HUDEP-2 (cell line): ENCODE results near the gene HAUS7.
A peak's percentile ranks its signal among the peaks of the same experiment; 100 is the strongest.

Experiments
- DNase-seq, 76 experiments: peaks; one replicate each; lab custom pipeline; 2025; ENCODE audit not compliant: unreplicated experiment in 76 of 76; lab: John Stamatoyannopoulos, UW

Gene HAUS7

DNA sequence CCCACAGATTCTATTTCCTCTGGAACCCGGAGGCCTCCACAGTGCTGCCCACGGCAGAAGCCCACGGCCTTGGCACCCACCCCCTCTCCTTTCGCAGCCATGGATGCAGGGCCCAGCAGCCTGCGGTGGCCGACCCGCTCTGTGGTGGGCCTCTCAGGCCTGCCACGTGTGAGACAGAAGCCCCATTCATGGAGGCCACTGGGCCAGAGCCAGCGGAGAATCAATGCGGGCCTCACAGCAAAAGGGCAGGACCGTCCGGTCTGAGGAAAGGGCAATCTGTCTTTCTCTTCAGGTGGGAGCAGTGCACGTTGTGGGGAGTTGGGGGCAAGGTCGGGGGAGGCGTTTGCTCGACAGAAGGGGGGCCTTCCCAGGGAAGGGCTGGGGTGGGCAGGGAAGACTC lies 8.4 kb upstream of the HAUS7 start:
- no peak for DNase-seq

DNA sequence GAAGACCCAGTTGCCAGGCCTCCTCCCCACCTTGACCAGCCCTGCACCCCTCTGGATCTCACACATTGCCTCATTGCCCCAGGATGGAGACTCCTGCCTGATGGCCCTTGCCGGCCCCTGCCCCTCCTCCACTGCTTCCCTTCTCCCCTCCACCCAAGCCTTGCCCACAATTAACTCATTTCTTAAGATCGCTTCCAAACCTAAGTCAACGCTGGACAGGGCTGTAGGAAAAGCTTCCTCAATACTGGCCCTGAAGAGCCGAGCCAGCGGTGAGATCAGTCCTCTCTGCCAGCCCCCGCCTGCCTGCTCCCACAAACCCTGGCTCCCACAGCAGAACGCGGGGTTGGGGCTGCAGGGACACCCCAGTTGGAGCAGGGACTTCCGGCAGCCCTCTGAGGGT lies 7.5 kb upstream of the HAUS7 start:
- no peak for DNase-seq

DNA sequence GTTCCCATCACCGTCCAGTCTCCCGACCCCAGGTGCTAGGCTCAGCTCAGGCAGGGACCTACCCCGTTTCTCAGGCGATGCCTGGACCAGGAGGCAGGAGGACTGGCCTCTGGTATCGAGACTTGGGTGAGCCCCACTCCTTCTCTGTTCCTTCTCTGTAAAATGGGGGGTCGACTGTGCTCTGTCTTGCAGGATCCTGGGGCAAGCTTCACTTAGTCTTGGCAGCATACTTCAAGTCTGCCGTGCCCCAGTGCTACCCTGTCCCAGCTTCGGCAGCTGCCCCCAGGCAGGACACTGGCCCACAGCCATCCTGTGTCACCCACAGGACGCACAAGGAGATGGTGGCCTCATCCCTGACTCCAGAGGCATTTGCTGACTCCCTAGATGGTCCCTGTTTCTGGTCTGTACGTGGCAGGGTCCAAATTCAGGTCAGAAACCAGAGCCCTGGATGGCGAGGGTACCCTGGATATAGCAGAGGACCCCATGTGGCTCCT lies 7.0 kb upstream of the HAUS7 start:
- DNase-seq = no peak

DNA sequence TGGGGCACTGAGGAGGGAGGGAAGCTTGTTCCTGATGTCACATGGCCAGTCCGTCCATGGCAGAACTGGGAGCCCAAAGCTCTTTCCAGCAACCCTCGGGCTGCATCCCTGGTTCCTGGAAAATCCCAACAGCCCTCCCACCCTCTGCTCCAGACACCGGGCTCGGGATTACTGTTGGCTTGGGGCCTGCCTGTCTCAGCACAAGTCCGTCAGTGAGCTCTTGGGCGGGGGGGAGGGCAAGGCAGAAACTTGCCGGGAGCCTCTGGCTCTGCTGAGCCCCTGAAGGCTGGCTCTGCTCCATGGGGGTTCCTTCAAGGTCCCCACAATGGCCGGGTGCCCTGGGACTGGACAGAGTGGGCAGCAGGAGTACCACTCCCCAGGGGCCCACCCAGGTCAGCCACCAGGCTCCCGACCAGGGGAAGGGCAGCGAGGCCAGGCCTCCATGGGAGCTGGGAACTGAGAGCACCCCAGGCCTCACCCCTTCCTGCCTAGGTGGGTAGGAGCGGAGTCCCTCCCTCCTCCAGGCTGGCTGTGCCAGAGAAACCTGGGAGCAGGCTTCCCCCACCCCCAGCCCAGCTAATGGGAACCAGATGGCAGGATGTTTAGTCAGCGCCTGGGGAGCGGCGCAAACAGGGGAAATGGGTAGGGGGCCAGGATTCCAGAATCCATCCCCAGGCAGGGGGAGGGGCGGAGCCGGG lies 6.4 kb upstream of the HAUS7 start:
- DNase-seq = no peak

DNA sequence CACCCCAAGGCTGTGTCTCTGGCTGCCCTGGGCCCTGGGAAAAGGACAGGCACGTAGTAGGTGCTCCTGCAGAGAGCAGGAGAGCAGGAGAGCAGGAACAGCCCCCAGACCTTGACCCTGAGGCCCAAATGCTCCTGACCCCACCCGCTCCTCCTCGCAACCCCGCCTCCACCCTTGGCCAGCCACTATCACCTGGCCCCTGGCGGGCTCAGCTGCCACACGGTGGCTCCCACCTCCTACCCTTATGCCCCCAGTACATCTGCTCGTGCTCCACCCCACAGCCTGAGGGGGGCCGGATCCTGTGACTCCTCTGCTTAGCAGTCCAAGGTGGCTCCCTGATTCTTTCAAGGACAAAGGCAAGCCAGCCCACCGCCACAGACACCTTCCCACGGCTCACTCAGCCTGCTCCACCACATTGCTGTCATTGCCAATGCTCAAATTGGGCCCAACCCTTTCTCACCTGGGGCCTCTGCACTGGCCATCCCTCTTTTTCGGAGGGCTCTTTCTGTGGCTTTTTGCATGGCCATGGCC lies 5.4 kb upstream of the HAUS7 start:
- DNase-seq = no peak

DNA sequence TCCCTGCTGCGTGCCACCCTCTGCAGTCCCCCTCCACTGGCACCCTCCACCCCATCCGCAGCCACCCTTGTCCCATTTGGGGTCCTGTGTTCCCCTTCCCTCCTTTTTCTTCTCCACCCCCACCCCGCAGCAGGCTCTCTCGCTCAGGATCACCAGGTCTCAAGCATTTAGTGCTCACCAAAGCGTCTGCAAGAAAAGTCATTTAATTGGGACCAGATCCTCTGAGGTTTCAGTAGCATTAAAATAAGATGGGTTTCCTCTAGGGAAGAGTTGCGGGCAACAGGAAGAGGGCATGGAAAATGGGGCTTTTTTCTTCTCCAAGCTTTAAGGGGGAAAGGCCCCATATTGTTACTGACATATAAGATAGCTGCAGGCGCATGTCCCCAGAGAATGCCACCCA lies 4.9 kb upstream of the HAUS7 start:
- DNase-seq = no peak

DNA sequence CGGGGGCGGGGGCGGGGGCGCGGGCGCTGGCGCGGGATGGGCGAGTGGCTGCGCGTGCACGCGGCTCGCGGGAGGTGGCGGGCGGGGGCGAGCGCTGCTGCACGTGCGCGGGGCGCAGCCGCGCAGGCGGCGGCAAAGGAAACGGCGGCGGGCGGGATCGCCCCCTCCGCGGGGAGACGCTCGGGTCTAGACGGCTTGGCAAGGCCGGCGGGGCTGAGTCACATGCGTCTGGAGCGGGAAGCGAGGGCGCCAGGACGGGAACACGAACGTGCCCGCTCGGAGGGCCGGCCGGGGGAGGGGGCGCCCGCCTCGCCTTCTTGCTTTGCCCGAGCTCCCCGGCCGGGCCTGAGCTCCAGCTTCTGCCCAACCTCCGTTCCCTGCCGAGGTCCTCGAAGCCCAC lies 4.3 kb upstream of the HAUS7 start:
- no peak for DNase-seq

DNA sequence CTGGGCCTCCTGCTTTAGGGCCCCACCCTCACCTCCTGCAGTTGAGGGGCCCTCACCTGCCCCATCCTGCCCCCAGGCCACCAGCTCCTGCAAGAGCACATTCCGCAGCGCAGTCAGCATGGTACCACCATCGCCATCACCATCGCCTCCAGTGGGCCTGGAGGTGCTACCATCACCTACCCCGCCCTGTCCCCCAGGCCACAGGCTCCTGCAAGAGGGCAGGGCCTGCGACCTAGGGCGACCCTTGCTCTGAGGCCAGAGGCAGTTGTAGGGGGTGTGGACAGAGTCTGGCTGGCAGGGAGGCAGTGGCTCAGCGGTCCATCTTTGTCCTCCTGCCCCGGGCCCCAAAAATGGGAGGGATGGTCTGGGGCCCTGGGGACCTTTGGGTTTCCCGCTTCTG lies 3.9 kb upstream of the HAUS7 start:
- DNase-seq = no peak

DNA sequence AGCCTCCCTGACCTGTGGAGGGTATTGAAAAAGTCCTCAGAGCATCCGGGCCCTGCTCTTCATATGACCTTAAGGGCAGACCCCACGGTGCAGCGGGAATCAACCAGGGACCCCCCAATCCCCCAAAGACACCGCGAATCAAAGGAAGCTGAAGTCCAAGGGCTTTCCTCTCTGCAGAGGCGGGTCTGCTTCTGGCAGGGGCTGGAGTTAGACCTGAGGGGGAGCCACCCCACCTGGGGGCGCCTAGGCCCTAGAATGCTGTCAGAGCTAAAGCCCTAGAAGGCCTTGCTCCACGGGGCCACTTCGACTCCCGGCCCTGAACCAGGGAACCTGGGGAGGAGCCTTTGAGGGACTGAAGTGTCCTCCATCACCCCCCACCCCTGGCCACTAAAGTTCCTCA lies 2.8 kb upstream of the HAUS7 start:
- no peak for DNase-seq

DNA sequence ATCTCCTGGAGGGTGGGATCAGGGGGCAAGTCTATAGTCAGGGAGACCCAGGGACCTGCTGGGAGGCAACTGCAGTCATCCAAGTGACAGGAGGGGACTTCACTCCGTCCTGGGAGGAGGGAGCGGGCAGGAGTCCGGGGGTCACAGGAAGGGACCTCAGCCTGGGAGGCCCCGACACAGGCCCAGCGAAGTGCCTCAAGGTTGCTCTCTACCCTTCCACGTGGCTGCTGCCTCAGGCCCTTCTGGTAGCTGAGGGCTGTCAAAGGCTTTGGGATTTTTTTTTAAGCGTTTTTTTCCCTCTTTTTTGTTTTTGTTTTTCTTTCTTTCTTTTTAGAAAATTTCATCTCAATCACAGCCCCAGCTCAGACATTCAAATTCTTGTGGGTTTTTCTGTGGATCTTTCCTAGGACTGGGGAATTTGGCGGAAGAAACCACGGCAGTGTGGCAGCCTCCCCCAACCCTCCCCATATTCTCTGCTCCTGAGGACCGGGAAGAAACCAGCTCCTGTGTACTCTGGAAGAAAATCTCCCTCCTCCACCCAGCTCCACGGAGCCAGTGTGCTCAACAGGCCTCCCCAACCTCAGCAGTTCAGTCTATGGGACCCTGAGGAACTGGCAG lies 1.4 kb upstream of the HAUS7 start:
- no peak for DNase-seq

DNA sequence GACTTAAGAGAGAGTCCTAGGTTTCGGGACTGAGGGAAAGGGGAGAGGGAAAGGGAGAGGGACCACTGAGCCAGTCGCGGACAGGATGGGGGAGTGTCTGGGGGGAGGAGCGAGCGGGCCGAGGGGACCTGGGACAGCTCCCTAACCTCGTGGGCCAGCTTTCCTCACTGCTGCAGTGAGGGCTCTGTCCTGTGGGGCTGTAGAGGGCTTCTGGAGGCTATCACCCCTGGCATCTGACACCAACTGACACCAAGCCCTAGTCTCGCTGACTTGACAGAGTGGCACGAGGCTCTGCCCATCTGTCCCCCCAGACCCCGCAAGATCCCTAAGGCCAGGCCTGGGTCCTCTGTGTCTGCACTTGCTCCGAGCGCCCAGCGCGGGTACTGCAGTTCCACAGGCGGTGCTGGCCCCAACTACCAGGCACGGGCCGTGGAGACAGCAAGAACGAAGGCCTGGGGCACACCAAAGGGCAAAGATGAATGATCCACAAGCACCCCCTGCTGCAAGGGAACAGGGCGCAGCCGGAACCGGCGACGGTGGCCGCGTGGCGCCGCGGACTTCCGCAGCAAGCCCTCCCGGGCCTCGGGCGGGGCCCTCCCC lies 465 bp downstream of the HAUS7 start:
- peak in 40 of 76 experiments; percentile 1 to 51 (median 20) for DNase-seq

DNA sequence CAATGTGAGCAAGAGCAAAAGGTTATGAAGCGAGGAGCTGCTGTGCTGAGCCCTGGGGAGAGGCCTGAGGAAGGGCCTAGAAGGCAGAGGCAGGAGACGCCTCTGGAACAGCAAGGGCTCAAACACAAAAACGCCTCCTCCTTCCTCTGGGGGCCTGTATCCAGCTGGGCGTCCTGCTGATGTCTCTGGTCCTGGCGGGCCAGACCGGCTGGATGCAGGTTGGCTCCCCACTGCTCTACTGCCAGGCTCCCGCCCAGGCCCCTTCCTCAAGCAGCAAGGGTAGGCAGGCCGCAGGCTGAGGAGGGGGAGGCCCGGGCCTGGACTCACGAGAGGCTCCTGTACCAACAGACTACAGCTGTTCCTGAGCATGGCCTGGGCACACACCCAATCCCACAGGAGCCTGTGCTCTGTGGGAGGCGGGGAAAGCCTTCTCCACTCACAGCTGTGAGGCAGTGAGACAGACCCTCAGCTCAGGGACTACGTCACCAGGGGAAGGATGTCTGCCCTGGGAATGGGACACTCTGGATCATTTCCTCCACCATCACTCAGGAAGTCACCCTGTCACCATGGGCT lies 2.3 kb downstream of the HAUS7 start:
- DNase-seq = no peak

DNA sequence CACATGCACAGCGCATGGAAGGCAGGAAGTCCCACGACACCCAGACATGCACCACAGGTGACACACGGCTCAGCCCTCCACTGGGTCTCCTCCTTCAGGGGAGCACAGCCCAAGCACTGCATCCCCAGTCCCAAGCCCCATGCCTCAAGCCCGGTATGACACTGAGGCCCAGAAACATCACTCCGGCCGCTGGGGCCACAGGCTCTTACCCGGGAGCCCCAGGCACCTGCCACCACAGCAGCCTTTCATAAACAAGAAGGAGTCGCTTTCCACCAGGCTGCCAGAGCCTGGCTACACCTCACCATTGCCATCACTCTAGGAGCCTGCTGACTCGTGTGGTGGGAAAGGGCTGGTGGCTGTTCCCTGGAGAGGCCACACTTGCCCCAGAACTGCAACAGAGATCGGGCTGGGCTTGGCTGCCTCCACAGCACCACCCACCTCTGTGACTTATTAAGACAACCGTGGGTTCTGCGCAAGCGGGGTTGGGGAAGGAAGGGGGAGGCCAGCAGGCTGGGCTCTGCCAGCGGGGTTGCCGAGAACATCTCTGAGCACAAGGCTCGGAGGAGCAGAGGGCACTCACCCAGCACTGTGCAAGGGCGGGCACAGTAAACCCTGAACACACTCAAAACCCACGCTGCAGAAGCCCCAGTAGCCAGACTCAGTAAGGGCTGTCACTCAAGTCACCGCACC lies 4.5 kb downstream of the HAUS7 start:
- no peak for DNase-seq

DNA sequence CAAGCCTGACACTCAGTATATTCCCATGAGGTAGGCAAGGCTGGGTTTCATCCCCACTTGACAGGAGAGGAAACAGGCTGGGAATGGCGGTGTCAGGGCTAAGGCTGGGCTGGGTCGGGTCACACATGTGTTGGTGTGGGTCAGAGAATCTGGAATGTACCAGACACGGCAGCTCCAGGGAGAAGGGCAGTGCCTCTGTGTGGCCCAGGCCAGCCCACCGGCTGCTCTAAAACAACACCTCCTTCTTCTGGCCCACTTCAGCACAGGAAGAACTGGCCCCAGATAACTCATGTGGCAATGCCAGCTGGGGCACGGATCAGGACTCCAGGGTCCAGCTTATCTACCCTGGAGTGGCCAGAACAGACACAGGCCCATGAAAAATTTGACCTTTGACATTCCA lies 6.3 kb downstream of the HAUS7 start:
- no peak for DNase-seq

DNA sequence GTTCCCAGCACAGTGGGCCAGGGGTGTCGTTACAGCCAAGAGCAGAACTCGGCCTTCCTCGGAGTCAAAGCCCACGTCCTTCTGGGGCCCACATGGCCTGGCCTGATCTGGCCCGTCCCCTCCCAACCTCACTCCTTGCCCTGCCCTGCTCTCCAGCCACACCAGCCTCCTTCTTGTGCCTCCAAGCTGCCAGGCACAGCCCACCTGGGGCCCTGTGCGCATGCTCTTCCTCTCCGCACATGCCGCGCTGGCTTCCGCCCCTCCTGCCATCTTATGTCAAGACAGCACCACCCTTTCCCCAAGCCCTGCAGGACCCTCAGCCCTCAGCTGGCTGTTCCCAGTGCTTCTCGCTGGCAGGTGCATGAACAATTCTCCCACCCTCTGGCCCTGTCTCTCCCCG lies 6.8 kb downstream of the HAUS7 start:
- DNase-seq = no peak

DNA sequence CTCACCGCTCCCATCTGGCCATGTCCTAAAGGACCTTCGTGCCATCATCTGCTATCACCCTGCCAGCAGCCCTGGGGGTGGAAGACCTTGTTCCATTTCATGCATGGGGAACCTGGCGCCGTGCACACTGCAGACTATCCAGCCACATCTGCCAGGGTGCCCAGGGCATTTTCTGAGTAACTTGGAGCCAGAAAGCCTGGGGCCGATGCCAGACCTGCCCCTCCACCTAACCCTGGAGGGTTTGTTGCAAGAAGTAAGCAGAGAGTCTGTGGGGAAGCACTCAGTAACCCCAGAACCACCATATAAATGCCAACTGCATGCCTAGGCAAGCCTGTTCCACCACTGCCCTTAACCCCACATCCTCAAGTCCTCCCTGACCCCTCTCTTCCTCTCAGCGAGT lies 7.3 kb downstream of the HAUS7 start:
- no peak for DNase-seq

DNA sequence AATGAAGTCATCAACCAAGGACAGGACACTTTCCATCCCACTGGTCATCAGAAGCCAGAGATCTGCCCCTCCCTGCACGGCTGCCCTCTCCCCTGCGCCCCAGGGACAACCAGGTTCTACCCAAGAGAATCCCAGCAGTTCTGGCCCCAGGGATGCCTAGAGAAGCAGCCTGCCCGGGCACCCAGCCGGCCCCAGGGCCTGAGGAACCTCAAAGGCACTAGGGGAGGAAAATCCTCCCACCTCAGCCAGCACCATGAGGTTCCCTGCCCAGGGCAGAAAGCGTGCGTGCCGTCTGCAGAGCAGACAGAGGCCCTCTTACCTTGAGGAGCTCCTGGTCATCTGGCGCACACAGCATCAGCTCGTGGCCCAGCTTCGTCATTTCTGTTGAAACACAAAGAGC lies 8.1 kb downstream of the HAUS7 start:
- no peak for DNase-seq

DNA sequence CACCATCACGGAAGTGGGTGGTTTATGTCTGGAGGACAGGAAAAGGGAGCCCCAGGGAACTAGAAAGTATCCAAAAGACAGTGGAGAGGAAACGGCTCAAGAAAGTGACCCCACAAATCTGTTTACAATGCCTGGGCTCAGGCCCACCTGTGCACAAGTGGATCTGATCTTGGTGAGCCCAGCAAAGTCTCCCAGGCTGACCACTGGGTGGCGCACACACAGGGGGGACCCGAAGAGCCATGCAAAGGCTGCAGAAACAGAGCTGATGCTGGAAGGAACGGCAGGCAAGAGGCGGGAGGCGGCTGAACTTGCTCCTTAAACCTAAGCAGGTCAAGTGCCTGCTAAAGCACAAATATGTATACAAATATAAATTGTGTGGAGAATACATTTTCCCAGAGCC lies 9.6 kb downstream of the HAUS7 start:
- peak in 38 of 76 experiments; percentile 0 to 37 (median 12) for DNase-seq

DNA sequence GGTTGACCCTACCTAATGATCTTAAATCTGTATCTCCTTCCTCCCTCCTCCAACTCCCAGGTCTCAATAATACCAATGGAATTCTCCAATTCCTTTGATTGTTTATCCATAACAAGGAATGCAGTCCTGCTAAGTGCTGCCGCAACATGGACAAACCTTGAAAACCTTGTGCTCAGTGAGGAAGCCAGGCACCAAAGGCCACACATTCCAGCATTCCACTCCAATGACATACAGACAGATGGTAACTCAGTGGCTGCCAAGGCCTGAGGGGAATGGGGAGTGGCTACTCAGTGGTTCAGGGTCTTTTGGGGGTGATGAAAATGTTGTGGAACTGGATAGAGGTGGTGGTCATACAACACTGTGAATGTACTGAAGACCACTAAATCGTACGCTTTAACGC lies 10.4 kb downstream of the HAUS7 start:
- no peak for DNase-seq

DNA sequence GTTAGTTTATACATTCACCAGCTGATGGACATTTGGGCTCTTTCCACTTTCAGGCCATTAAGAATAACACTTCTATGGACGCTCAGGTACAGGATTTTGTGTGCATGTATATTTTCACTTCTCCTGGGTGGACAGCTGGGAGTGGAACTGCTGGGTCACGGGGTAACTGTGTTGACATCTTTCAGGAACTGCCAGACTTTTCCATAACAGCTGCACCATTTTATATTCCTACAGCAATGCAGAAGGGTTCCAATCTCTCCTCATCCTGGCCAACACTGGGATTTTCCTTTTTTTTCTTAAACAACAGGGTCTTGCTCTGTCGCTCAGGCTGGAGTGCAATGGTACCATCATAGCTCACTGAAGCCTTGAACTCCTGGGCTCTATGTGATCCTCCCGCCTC lies 11.9 kb downstream of the HAUS7 start:
- DNase-seq = no peak

DNA sequence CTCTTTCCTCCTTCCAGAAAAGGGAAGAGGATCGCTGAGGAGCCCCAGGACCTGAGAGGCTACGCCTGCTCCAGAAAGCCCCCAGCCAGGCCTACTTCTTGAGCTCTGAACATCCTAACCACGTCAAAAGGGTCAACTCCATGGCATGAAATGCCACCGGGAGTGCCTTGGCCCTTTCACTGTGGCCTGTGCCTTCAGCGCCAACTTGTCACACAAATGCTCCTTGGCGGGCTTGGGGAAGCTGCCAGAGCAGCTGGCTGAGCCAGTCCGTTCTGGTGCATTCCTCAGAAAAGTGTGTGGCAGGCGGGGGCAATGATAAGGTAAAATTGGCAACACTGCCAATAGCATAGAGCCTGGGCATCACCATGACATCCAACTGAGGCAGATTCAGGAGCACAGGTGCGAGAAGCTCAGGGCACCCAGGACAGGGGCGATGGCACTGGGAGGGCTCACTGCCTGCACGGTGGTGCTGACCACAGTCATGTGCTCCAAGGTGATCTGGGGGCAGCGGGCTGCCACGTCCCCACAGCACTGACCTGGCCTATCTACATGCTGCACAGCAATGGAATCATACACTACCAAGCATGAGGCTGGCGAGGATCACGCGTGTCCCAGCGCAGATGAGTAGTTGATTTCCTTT lies 12.4 kb downstream of the HAUS7 start:
- DNase-seq = no peak
